Pancreas (tissue), 10 donors: ENCODE data around the gene IQCM. TPM values are rescaled to one million over a fixed set of nuclear protein-coding genes. Genes with fewer than 3 reads are reported as not detected.

Experiments
- ATAC-seq, 4 donors: fragments of 200-7000 bp; cut with Tn5 transposase; one replicate each; pipeline versions ENCODE4 v1.8.0 to v1.9.1; 2020; ENCODE audit warnings: mild to moderate bottlenecking in 4 of 4, moderate library complexity in 4 of 4
- DNase-seq, 6 donors: peaks; one replicate each; pipeline ENCODE4 v3.0.0-alpha.2; 2020
- FAIRE-seq: peaks from 2 replicates; lab custom pipeline; 2012; peaks lifted over from hg19 to GRCh38; lab: Jason Lieb, UNC
- H3K27ac ChIP-seq, 4 donors: fragments of 200-600 bp; sonication (generic); 1 replicate in 3 of 4; 2 replicates in 1 of 4; pipeline versions ENCODE4 v1.5.0 to v1.8.0; 2020
- H3K27me3 ChIP-seq, 4 donors: fragments of 200-600 bp; one replicate each; pipeline ENCODE4 v1.8.0; 2021
- H3K36me3 ChIP-seq, 3 donors: fragments of 200-600 bp; sonication (generic) in 1 of 3; one replicate each; pipeline versions ENCODE4 v1.5.0 to v1.8.0; 2020 to 2021
- H3K4me1 ChIP-seq, 3 donors: fragments of 200-600 bp; one replicate each; pipeline ENCODE4 v1.8.0; 2021
- H3K4me3 ChIP-seq, 4 donors: fragments of 200-600 bp; sonication (generic) in 2 of 4; one replicate each; pipeline versions ENCODE4 v1.5.0 to v1.8.0; 2020 to 2021
- H3K9me3 ChIP-seq, 4 donors: fragments of 200-600 bp; one replicate each; pipeline ENCODE4 v1.8.0; 2021
- CTCF ChIP-seq, 4 donors: fragments of 200-600 bp; sonication (generic) in 3 of 4; IDR thresholded peaks; one replicate each; pipeline versions ENCODE4 v1.5.0 to v1.8.0; 2021; ENCODE audit warnings: antibody characterized with exemption in 4 of 4
- WGBS, 2 donors: extraction: QIAGEN DNeasy Blood & Tissue Kit; methylation state at CpG; one replicate each; pipeline ENCODE4 v1.1.7; 2013; 5-methylcytosine and 5-hydroxymethylcytosine counted together
- intact Hi-C, 3 donors: fragments of 100-400 bp; cut with DNase I; formaldehyde crosslinking; loops; one replicate each; pipeline versions ENCODE4 v1.11.1 to v1.14.2; 2022
- polyA plus RNA-seq, 2 donors: library from polyadenylated mRNA; stranded (reverse); fragments of 200-250 nt; gene quantifications; one replicate each; pipeline ENCODE4 v1.2.3, GENCODE V29; 2013
- total RNA-seq, 6 donors: library from RNA; stranded (reverse); fragmentation: NEBNext Ultra II Directional in 4 of 6; extraction: Animal tissue kit (Norgen Biotek cat#: 25700) in 4 of 6; gene quantifications; one replicate each; pipeline versions ENCODE4 v1.2.1 to v1.2.4, GENCODE V29; 2021 to 2023
- donor health status: healthy with polysubstance abuse.
- donor health status: DM: no; HTN: no; CAD: no; lungs with moderate emphysema.
- donor health status: DM: no; HTN: no; CAD: no.
- donor health status: control.
- donor health status: control.
- donor health status: Bipolar disorder and iron deficiency.
- donor health status: DM: yes; HTN: yes; CAD: no.
- donor health status: DM: no; HTN: no; CAD: no.
- donor health status: DM: no; HTN: no; CAD: no.
- donor health status: DM: yes; HTN: yes; CAD: no.

Gene IQCM
- total and polyA plus RNA-seq, 8 donors = not detected

GRCh38 chr4:149549911-149550310, 265.7 kb downstream of the IQCM start:
- Histone ChIP-seq H3K4me3 (no peak overlapping the region), H3K4me1 (no peaks in the 10 kb centered on the region)
- no peak for ATAC-seq

GRCh38 chr4:149534779-149535178, 280.9 kb downstream of the IQCM start:
- Histone ChIP-seq H3K27ac (no peak overlapping the region), H3K4me1 (no peaks in the 10 kb centered on the region), H3K4me3 (no peak overlapping the region), H3K27me3 (no peaks in the 10 kb centered on the region), H3K36me3 (no peaks in the 10 kb centered on the region), H3K9me3 (peaks cover 0 to 7% (median 0%) of the 10 kb centered on the region in 4 donors)
- intact Hi-C loops = no loop called here
- TF ChIP-seq CTCF (IDR thresholded peaks at IDR 0.05) = no peak
- WGBS, 2 donors = 53 to 75% methylated on average over 2 of the region's 2 CpGs
- ATAC-seq (no peak), FAIRE-seq (no peak), DNase-seq (no peak)

More at GRCh38 chr4:149549911-149550310, 265.7 kb downstream of the IQCM start:
- no peak for FAIRE-seq
- Histone ChIP-seq H3K27ac (no peak overlapping the region), H3K36me3 (no peaks in the 10 kb centered on the region), H3K27me3 (no peaks in the 10 kb centered on the region), H3K9me3 (no peaks in the 10 kb centered on the region)
- no peak for DNase-seq
- intact Hi-C loops = no loop called here
- TF ChIP-seq CTCF (IDR thresholded peaks at IDR 0.05) = no peak

GRCh38 chr4:149531861-149532260, 283.8 kb downstream of the IQCM start:
- H3K4me1 ChIP-seq = no peaks in the 10 kb centered on the region
- intact Hi-C loops = no loop called here
- H3K27me3 ChIP-seq = no peaks in the 10 kb centered on the region
- H3K36me3 ChIP-seq = no peaks in the 10 kb centered on the region
- WGBS, 2 donors = 42 to 61% methylated on average over 3 of the region's 3 CpGs
- FAIRE-seq (no peak), ATAC-seq (no peak), DNase-seq (no peak)
- H3K4me3 ChIP-seq = no peak overlapping the region
- H3K9me3 ChIP-seq = no peaks in the 10 kb centered on the region
- no peak for TF ChIP-seq CTCF (IDR thresholded peaks at IDR 0.05)
- H3K27ac ChIP-seq = no peak overlapping the region

GRCh38 chr4:149523039-149523438, 292.6 kb downstream of the IQCM start:
- H3K4me3 ChIP-seq = no peak overlapping the region
- DNase-seq (no peak), ATAC-seq (no peak), FAIRE-seq (no peak)
- H3K27ac ChIP-seq = no peak overlapping the region
- H3K36me3 ChIP-seq = no peaks in the 10 kb centered on the region
- intact Hi-C loops = no loop called here
- no peaks in the 10 kb centered on the region for H3K4me1 ChIP-seq
- TF ChIP-seq CTCF (IDR thresholded peaks at IDR 0.05) = no peak
- H3K27me3 ChIP-seq = no peaks in the 10 kb centered on the region
- 66 to 68% methylated on average over 2 of the region's 2 CpGs for WGBS, 2 donors
- no peaks in the 10 kb centered on the region for H3K9me3 ChIP-seq

GRCh38 chr4:149521611-149522425, 293.8 kb downstream of the IQCM start:
- peak in 2 of 4 donors; percentile 47 to 52 for ATAC-seq
- 53 to 58% methylated on average over 3 of the region's 3 CpGs for WGBS, 2 donors
- Histone ChIP-seq H3K27ac (no peak overlapping the region), H3K36me3 (no peaks in the 10 kb centered on the region), H3K9me3 (no peaks in the 10 kb centered on the region), H3K27me3 (no peaks in the 10 kb centered on the region), H3K4me3 (no peak overlapping the region), H3K4me1 (no peaks in the 10 kb centered on the region)
- TF ChIP-seq CTCF (IDR thresholded peaks at IDR 0.05) = no peak
- no peak for DNase-seq
- intact Hi-C loops = no loop called here
- no peak for FAIRE-seq
